ENCODE data around the gene AOPEP.

AOPEP gene

GRCh38 chr9:94743035-94743954, 16.8 kb downstream of the AOPEP start:
- 93% methylated on average over 6 of the region's 6 CpGs for WGBS

GRCh38 chr9:94745806-94746540, 19.5 kb downstream of the AOPEP start:
- peaks cover 11% of the 10 kb centered on the region; the same call in 1 of the 2 replicates for H3K9me3 ChIP-seq (ENCODE audit: insufficient read depth, low read depth, low read length)
- no peaks in the 10 kb centered on the region for H3K4me1 ChIP-seq (ENCODE audit: insufficient read depth, low read length)
- no peak overlapping the region for H3K27ac ChIP-seq (ENCODE audit: low read depth, low read length)
- no peak overlapping the region for H3K4me3 ChIP-seq (ENCODE audit: low read length)
- peaks cover 13% of the 10 kb centered on the region for H3K36me3 ChIP-seq (ENCODE audit: insufficient read depth, low read length)
- H3K9ac ChIP-seq (ENCODE audit: low read depth, low read length), result no peak overlapping the region
- WGBS, result 86% methylated on average over 5 of the region's 8 CpGs
- no peaks in the 10 kb centered on the region for H3K27me3 ChIP-seq (ENCODE audit: insufficient read depth, low read length)

More at GRCh38 chr9:94743035-94743954, 16.8 kb downstream of the AOPEP start:
- H3K36me3 ChIP-seq (ENCODE audit: insufficient read depth, low read length), result no peaks in the 10 kb centered on the region
- no peak overlapping the region for H3K9ac ChIP-seq (ENCODE audit: low read depth, low read length)
- no peak overlapping the region for H3K27ac ChIP-seq (ENCODE audit: low read depth, low read length)
- H3K4me1 ChIP-seq (ENCODE audit: insufficient read depth, low read length), result no peaks in the 10 kb centered on the region
- H3K9me3 ChIP-seq (ENCODE audit: insufficient read depth, low read depth, low read length), result no peaks in the 10 kb centered on the region
- no peaks in the 10 kb centered on the region for H3K27me3 ChIP-seq (ENCODE audit: insufficient read depth, low read length)
- H3K4me3 ChIP-seq (ENCODE audit: low read length), result no peak overlapping the region

- 90% methylated on average over 3 of the region's 4 CpGs for WGBS
- Histone ChIP-seq H3K4me3 (ENCODE audit: low read length) (no peak overlapping the region), H3K4me1 (ENCODE audit: insufficient read depth, low read length) (no peaks in the 10 kb centered on the region), H3K27ac (ENCODE audit: low read depth, low read length) (no peak overlapping the region), H3K36me3 (ENCODE audit: insufficient read depth, low read length) (peaks cover 13% of the 10 kb centered on the region), H3K9me3 (ENCODE audit: insufficient read depth, low read depth, low read length) (peaks cover 11% of the 10 kb centered on the region; the same call in 1 of the 2 replicates), H3K27me3 (ENCODE audit: insufficient read depth, low read length) (no peaks in the 10 kb centered on the region), H3K9ac (ENCODE audit: low read depth, low read length) (no peak overlapping the region)
Observed at GRCh38 chr9:94746541-94747370, 20.3 kb downstream of the AOPEP start.

GRCh38 chr9:94754976-94755475, 28.5 kb downstream of the AOPEP start:
- no peaks in the 10 kb centered on the region for H3K27me3 ChIP-seq (ENCODE audit: insufficient read depth, low read length)
- no peak overlapping the region for H3K27ac ChIP-seq (ENCODE audit: low read depth, low read length)
- H3K36me3 ChIP-seq (ENCODE audit: insufficient read depth, low read length), result peaks cover 5% of the 10 kb centered on the region; the same call in 1 of the 2 replicates
- no peak overlapping the region for H3K9ac ChIP-seq (ENCODE audit: low read depth, low read length)
- no peak overlapping the region for H3K4me3 ChIP-seq (ENCODE audit: low read length)
- WGBS, result 97% methylated on average over 4 of the region's 4 CpGs
- peaks cover under 1% of the 10 kb centered on the region; the same call in 1 of the 2 replicates for H3K9me3 ChIP-seq (ENCODE audit: insufficient read depth, low read depth, low read length)
- peaks cover 17% of the 10 kb centered on the region for H3K4me1 ChIP-seq (ENCODE audit: insufficient read depth, low read length)

GRCh38 chr9:94757158-94757557, 30.7 kb downstream of the AOPEP start:
- H3K36me3 ChIP-seq (ENCODE audit: insufficient read depth, low read length), result peaks cover 12% of the 10 kb centered on the region
- no peak overlapping the region for H3K9ac ChIP-seq (ENCODE audit: low read depth, low read length)
- H3K27ac ChIP-seq (ENCODE audit: low read depth, low read length), result peak overlapping the region; percentile 24; the same call in 1 of the 2 replicates
- 69% methylated on average over 4 of the region's 4 CpGs for WGBS
- H3K9me3 ChIP-seq (ENCODE audit: insufficient read depth, low read depth, low read length), result no peaks in the 10 kb centered on the region
- no peak overlapping the region for H3K4me3 ChIP-seq (ENCODE audit: low read length)
- no peaks in the 10 kb centered on the region for H3K27me3 ChIP-seq (ENCODE audit: insufficient read depth, low read length)
- H3K4me1 ChIP-seq (ENCODE audit: insufficient read depth, low read length), result peaks cover 17% of the 10 kb centered on the region

GRCh38 chr9:94758031-94758430, 31.5 kb downstream of the AOPEP start:
- no peak overlapping the region for H3K4me3 ChIP-seq (ENCODE audit: low read length)
- no peaks in the 10 kb centered on the region for H3K27me3 ChIP-seq (ENCODE audit: insufficient read depth, low read length)
- H3K27ac ChIP-seq (ENCODE audit: low read depth, low read length), result no peak overlapping the region
- H3K36me3 ChIP-seq (ENCODE audit: insufficient read depth, low read length), result peaks cover 12% of the 10 kb centered on the region
- H3K9me3 ChIP-seq (ENCODE audit: insufficient read depth, low read depth, low read length), result no peaks in the 10 kb centered on the region
- no peak overlapping the region for H3K9ac ChIP-seq (ENCODE audit: low read depth, low read length)
- peaks cover 17% of the 10 kb centered on the region for H3K4me1 ChIP-seq (ENCODE audit: insufficient read depth, low read length)
- 97% methylated on average over 1 of the region's 1 CpG for WGBS

- Histone ChIP-seq H3K9me3 (ENCODE audit: insufficient read depth, low read depth, low read length) (no peaks in the 10 kb centered on the region), H3K4me1 (ENCODE audit: insufficient read depth, low read length) (peaks cover 17% of the 10 kb centered on the region), H3K27me3 (ENCODE audit: insufficient read depth, low read length) (no peaks in the 10 kb centered on the region), H3K27ac (ENCODE audit: low read depth, low read length) (no peak overlapping the region), H3K4me3 (ENCODE audit: low read length) (no peak overlapping the region), H3K36me3 (ENCODE audit: insufficient read depth, low read length) (peaks cover 12% of the 10 kb centered on the region), H3K9ac (ENCODE audit: low read depth, low read length) (no peak overlapping the region)
- WGBS, result 100% methylated on average over 1 of the region's 1 CpG
Observed at GRCh38 chr9:94758880-94759279, 32.4 kb downstream of the AOPEP start.

GRCh38 chr9:94760010-94760409, 33.5 kb downstream of the AOPEP start:
- H3K4me3 ChIP-seq (ENCODE audit: low read length), result no peak overlapping the region
- H3K27ac ChIP-seq (ENCODE audit: low read depth, low read length), result no peak overlapping the region
- H3K27me3 ChIP-seq (ENCODE audit: insufficient read depth, low read length), result no peaks in the 10 kb centered on the region
- peaks cover 17% of the 10 kb centered on the region for H3K4me1 ChIP-seq (ENCODE audit: insufficient read depth, low read length)
- H3K36me3 ChIP-seq (ENCODE audit: insufficient read depth, low read length), result peaks cover 12% of the 10 kb centered on the region
- no peak overlapping the region for H3K9ac ChIP-seq (ENCODE audit: low read depth, low read length)
- no peaks in the 10 kb centered on the region for H3K9me3 ChIP-seq (ENCODE audit: insufficient read depth, low read depth, low read length)
- 94% methylated on average over 7 of the region's 7 CpGs for WGBS

GRCh38 chr9:94760660-94761059, 34.2 kb downstream of the AOPEP start:
- H3K27me3 ChIP-seq (ENCODE audit: insufficient read depth, low read length), result no peaks in the 10 kb centered on the region
- H3K4me3 ChIP-seq (ENCODE audit: low read length), result no peak overlapping the region
- peaks cover 17% of the 10 kb centered on the region for H3K4me1 ChIP-seq (ENCODE audit: insufficient read depth, low read length)
- H3K9ac ChIP-seq (ENCODE audit: low read depth, low read length), result no peak overlapping the region
- H3K9me3 ChIP-seq (ENCODE audit: insufficient read depth, low read depth, low read length), result no peaks in the 10 kb centered on the region
- H3K27ac ChIP-seq (ENCODE audit: low read depth, low read length), result no peak overlapping the region
- H3K36me3 ChIP-seq (ENCODE audit: insufficient read depth, low read length), result peaks cover 12% of the 10 kb centered on the region
- 94% methylated on average over 5 of the region's 5 CpGs for WGBS

GRCh38 chr9:94761481-94761880, 35.0 kb downstream of the AOPEP start:
- Histone ChIP-seq H3K36me3 (ENCODE audit: insufficient read depth, low read length) (peaks cover 12% of the 10 kb centered on the region), H3K4me1 (ENCODE audit: insufficient read depth, low read length) (peaks cover 17% of the 10 kb centered on the region), H3K4me3 (ENCODE audit: low read length) (no peak overlapping the region), H3K9ac (ENCODE audit: low read depth, low read length) (no peak overlapping the region), H3K27me3 (ENCODE audit: insufficient read depth, low read length) (no peaks in the 10 kb centered on the region), H3K27ac (ENCODE audit: low read depth, low read length) (no peak overlapping the region), H3K9me3 (ENCODE audit: insufficient read depth, low read depth, low read length) (no peaks in the 10 kb centered on the region)
- WGBS, result 97% methylated on average over 2 of the region's 4 CpGs
